COLO668 (cell line): ENCODE results near the gene PAPPA2.

Experiments
- DNase-seq: peaks from one replicate; lab custom pipeline; 2025; ENCODE audit not compliant: unreplicated experiment; lab: John Stamatoyannopoulos, UW

PAPPA2 gene

DNA sequence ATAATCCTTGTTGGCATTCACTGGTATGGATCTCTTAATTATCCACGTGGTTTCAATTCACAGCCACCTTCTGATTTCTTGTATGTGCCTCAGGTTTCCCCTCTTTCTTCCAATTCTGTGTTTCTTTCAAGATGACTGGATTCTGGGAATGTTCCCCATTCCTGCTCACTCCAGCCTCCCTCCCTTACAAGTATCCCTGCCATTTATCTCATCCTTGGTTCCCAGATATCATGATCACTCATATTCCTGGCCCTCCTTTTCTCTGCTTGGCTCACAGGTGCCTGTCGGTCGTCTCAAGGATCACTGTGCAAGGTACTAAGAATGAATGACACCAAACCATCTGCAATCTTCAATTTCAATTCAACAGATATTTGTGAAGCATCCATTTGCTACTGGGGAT is 422.4 kb downstream of the PAPPA2 start:
- no peak for DNase-seq

DNA sequence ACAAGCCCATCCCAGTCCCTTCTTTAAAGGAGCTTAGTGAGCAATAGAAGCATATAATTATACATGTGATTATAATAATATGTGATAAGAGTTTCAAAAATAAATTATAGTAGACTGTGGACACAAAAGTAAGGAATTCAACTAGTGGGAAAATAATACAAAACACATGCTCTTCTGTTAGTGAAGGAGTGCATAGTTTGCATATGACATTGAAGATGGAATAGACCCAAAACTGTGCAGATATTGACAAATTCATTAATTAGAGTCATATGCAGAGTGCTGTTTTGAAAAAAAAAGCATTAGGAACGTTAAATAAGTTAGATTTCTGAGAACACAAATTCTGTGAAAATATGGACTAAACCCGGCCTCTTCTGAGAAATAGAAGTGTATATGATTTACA is 422.8 kb downstream of the PAPPA2 start:
- no peak for DNase-seq

DNA sequence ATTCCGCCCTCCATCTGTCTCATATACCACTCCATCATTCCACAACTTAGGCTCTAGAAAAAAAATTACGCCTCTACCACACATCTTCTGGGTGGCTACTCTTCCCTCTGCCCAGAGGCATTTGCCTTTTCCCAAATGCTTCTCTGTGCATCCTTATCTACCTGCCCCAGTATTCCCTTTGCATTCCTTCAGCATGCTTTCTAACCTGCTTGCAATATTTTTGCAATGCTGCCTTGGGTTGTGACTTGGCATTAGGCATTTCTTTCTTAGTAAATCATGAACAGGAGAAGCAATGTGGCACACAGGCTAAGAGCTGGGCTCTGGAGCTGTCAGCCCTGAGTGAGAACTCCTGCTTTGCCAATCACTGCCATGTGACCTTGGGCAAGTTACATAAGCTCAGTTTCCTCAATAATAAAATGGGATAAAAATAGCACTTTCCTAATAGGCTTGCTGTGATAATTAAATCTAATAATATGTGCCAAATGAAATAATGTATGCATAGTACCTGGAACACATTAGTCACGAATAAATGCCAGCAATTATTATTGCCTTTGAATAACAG is 425.6 kb downstream of the PAPPA2 start:
- DNase-seq, result no peak

DNA sequence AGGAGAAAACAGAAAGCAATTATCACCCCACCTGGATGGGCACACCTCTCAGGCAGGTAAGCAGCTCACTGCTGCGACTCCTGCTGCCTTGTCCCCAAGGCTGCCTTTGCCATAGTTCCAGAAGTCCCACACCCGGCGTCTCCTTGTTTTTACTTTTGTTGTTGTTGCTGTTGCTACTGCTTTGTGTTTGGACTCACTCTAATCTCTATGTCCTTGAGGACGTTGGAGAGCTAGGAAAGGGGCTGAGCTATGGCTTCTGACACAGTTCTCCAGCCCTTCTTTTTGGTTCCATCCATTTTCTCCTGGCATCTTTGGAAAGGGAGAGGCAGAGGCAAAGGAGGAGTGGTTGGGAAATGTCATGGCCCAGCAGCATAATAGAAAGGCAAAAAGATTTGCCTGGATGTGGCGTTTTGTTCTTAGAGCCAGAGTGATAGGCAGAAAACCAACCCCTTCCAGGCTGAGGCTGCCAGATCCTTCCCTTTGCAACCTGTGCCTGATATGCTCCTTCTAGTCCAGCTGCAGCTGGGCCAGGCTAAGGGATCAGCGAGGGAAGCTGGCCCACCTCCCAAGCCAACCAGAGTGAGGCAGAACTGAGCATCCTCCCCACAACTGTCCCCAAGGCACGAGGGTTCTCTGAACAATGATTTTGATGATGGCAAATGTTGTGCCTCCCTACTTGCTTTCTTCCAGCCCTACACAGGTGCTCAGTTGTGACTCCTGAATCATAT is 430.8 kb downstream of the PAPPA2 start:
- no peak for DNase-seq

DNA sequence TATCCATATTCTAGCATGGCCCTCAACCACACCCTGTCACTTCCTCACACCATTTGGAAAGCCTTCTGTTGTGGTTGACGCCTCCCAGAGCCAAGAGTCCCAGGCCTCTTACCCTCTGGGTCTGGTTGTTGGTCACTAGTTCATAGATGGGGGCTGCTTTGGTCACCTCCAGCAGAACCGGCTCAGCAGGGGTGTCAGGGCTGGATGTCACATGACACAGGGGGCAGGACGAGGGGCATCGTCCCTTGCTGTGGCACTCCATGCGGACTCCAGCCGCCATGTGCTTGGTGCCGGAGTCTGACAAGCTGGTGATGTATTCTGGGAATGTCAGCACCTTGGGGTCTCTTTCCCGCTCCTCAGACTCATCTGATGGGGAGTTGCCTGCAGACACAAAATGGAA is 431.5 kb downstream of the PAPPA2 start:
- DNase-seq, result no peak
